ENCODE data around the gene TMEM121B. TPM values are rescaled to one million over a fixed set of nuclear protein-coding genes. Genes with fewer than 3 reads are reported as not detected.

Gene TMEM121B
- 0.05 to 0.21 TPM (median 0.12 TPM) in 5 replicates for total RNA-seq (2022; extraction: Qiagen RNA extraction; ENCODE audit: low read depth)

DNA sequence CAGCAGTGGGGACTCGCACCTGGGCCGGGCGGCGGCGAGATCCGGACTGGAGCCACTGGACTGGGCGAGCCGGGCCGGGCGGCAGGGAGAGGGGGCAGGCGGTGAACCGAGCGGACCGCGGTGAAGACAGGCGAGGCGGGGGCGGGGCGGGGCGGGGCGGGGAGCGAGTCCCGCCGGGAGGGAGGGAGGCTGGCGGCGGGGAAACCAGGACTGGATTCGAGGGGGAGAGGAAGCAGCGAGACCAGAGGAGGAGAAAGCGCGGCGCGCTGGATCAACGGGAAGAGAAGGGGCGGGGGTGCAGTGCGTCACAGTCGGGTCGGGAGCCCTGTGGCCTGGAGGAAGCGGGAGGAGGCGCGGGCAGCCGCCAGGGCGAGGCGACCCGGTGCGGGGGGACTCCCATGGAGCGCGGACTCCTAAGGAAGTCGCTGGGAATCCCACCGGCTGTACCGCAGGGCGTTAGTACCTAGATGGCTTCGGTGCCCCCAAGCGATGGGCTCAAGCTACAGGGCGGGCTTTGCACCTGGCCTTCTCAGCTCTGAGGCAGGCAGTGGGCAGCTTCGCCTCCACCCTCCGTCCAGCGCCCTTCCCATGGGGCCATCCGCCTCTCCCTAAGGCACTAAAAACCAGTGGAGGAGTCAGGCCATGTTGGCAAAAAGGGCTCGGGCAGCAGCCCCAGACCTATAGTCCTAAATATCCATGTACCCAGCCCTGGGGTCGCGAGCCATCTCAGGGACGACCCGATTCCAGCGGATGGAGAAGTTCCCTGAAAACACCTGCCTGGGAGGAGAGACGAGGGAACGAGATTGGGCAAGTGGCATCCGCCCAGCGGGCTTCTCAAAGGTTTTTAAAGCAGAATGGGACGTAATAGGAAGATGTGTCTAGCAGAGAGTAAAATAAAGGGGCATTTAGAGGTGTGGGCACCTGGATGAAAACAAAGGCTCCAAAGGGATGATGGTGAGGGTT lies at the start of gene TMEM121B:
TSS of gene TMEM121B (minus strand) at position 128 of the 963 bp plus-strand sequence. CDS start 233 bp downstream, outside the sequence.

GRCh38 chr22:17158568-17159503 lies 37.7 kb upstream of the TMEM121B start, which contains the start of gene HDHD5:
TSS of gene HDHD5 (minus strand) at chr22:17159277. CDS start at chr22:17159251, 26 bp downstream.

DNA sequence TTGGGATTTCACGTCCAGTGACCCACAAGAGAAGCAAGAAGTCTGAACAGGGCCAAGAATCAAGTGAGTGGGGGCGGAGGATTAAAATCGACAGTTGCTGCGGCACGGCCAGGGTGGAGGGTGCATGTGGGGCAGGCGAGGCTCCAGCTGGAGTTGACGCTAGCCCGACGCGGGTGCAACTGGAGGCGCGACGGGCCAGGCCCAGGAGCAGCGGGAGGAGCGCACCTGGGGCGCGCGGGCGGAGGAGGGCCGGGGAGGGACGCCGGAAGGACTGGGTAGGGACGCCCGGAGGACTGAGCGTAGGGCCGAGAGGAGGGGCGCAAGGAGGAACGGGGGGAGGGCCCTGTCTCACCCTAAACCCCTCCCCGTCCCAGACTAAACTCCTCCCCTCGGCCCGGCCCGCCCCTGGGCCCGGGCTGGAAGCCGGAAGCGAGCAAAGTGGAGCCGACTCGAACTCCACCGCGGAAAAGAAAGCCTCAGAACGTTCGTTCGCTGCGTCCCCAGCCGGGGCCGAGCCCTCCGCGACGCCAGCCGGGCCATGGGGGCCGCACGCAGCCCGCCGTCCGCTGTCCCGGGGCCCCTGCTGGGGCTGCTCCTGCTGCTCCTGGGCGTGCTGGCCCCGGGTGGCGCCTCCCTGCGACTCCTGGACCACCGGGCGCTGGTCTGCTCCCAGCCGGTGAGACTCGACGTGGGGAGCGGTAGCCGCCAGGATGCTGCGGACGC lies 36.4 kb downstream of the TMEM121B start, which contains the start of gene IL17RA:
TSS of gene IL17RA (plus strand) at position 447 of the 723 bp plus-strand sequence. CDS start at position 539, 92 bp downstream.

Other genes with a start within 250 kb of the TMEM121B start
- not detected in 5 replicates for gene GAB4, start 113.1 kb downstream of the TMEM121B start, total RNA-seq (2022; extraction: Qiagen RNA extraction; ENCODE audit: low read depth)
- gene IL17RA, start 36.4 kb downstream of the TMEM121B start, total RNA-seq (2022; extraction: Qiagen RNA extraction; ENCODE audit: low read depth) = 3.7 to 9.6 TPM (median 9.4 TPM) in 5 replicates
- gene HDHD5, start 37.9 kb upstream of the TMEM121B start, total RNA-seq (2022; extraction: Qiagen RNA extraction; ENCODE audit: low read depth) = 22.9 to 46.2 TPM (median 42.8 TPM) in 5 replicates
- gene ADA2, start 98.1 kb upstream of the TMEM121B start, total RNA-seq (2022; extraction: Qiagen RNA extraction; ENCODE audit: low read depth) = not detected in 5 replicates
- 0.08 to 0.14 TPM (median 0.12 TPM) in 5 replicates for gene CECR2, start 248.1 kb upstream of the TMEM121B start, total RNA-seq (2022; extraction: Qiagen RNA extraction; ENCODE audit: low read depth)

All from A549 treated with ZK216348 at 1 μM for 4 hours (cell line).